AG09319 (cell line): ENCODE results near the gene SLC35A1.

Experiments used
- DNase-seq: peaks from one replicate; pipeline ENCODE4 v3.0.0-alpha.2; 2010; ENCODE audit warnings: low read depth; ENCODE audit errors: extremely low read depth
- CTCF ChIP-seq: IDR thresholded peaks from 2 replicates; pipeline ENCODE4 v1.5.1; 2011; ENCODE audit warnings: low read depth, mild to moderate bottlenecking, inconsistent platforms, low read length, moderate library complexity

SLC35A1 gene

GRCh38 chr6:87472525-87473418, at the start of gene SLC35A1:
TSS of gene SLC35A1 (plus strand) at chr6:87472974. CDS start at chr6:87473004, 30 bp downstream.
- DNase-seq: peak; percentile 32
- no peak; the same call in 1 of the 2 replicates for TF ChIP-seq CTCF

GRCh38 chr6:87426789-87427188, 46.0 kb upstream of the SLC35A1 start:
- no peak for TF ChIP-seq CTCF
- no peak for DNase-seq

- no peak for TF ChIP-seq CTCF
- no peak for DNase-seq
Observed at GRCh38 chr6:87430499-87430898, 42.3 kb upstream of the SLC35A1 start.

GRCh38 chr6:87431263-87431662, 41.5 kb upstream of the SLC35A1 start:
- no peak for DNase-seq
- TF ChIP-seq CTCF: no peak

GRCh38 chr6:87436435-87436834, 36.3 kb upstream of the SLC35A1 start:
- peak; percentile 4 for DNase-seq
- no peak for TF ChIP-seq CTCF

- DNase-seq: no peak
- no peak for TF ChIP-seq CTCF
Observed at GRCh38 chr6:87441711-87442110, 31.1 kb upstream of the SLC35A1 start.

- TF ChIP-seq CTCF: no peak
- no peak for DNase-seq
Observed at GRCh38 chr6:87444362-87444761, 28.4 kb upstream of the SLC35A1 start.
